NB4 (cell line): ENCODE results near the gene TFE3.
"Not testable (repeated sequence)": the region's sequence is repeated elsewhere in the genome, so short reads cannot be mapped to it uniquely, and the experiment has no call there.

ENCODE experiments used
- DNase-seq: peaks from one replicate; pipeline ENCODE4 v3.0.0; 2010; ENCODE audit warnings: low read depth
- H3K4me3 ChIP-seq: one replicate; pipeline ENCODE4 v1.5.1; 2011; ENCODE audit warnings: mild to moderate bottlenecking, low read depth, low read length, moderate library complexity
- CTCF ChIP-seq: IDR thresholded peaks from one replicate; pipeline ENCODE4 v1.5.1; 2012; ENCODE audit warnings: low read depth, low read length
- MYC ChIP-seq: IDR thresholded peaks from 2 replicates; pipeline ENCODE4 v1.6.1; 2011; ENCODE audit warnings: low read depth, low read length
- POLR2A ChIP-seq: IDR thresholded peaks from 2 replicates; pipeline ENCODE4 v1.6.1; 2011; ENCODE audit warnings: mild to moderate bottlenecking; ENCODE audit not compliant: insufficient read length; ENCODE audit errors: extremely low read depth
- TF ChIP-seq, protein P1 (sequence below): IDR thresholded peaks from 2 replicates; pipeline ENCODE4 v1.6.1; 2011; ENCODE audit warnings: low read depth, low read length

The TFE3 gene

GRCh38 chrX:48992341-48992740 lies 50.8 kb downstream of the TFE3 start:
- TF ChIP-seq CTCF (no peak), MYC (no peak), POLR2A (no peak)
- TF ChIP-seq, protein P1, sequence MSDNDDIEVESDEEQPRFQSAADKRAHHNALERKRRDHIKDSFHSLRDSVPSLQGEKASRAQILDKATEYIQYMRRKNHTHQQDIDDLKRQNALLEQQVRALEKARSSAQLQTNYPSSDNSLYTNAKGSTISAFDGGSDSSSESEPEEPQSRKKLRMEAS, result no peak
- DNase-seq, result no peak
- no peak overlapping the region for H3K4me3 ChIP-seq

- TF ChIP-seq MYC (no peak), CTCF (no peak), POLR2A (no peak)
- TF ChIP-seq, protein P1, result no peak
- H3K4me3 ChIP-seq, result no peak overlapping the region
- DNase-seq, result no peak
Observed at GRCh38 chrX:48989483-48989882, 53.7 kb downstream of the TFE3 start.

GRCh38 chrX:48983896-48984295 lies 59.3 kb downstream of the TFE3 start:
- DNase-seq, result no peak
- H3K4me3 ChIP-seq, result no peak overlapping the region
- TF ChIP-seq CTCF (no peak), MYC (no peak), POLR2A (no peak)
- TF ChIP-seq, protein P1, result no peak

DNA sequence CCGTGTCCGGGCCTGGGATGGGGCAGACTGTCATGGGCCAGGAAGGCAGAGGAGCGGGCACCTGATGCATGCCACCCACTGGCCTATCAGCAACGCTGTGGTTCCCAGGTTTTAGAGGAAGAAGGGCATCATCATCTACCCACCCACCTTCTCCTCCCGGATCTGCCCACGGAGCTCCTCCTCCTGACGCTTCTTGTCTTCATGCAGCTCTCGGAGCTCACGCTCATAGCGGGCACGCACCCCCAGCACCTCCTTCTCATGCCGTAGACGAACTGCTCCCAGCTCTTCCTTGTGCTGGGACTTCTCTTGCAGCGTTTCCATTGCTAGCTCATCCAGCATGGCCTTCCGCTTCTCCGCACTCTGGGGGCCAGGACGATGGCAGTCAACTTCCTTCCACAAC lies 60.1 kb downstream of the TFE3 start:
- H3K4me3 ChIP-seq, result no peak overlapping the region
- no peak for TF ChIP-seq MYC
- TF ChIP-seq, protein P1, result no peak
- no peak for TF ChIP-seq POLR2A
- no peak for TF ChIP-seq CTCF
- DNase-seq, result no peak

- H3K4me3 ChIP-seq, result no peak overlapping the region
- no peak for DNase-seq
- TF ChIP-seq, protein P1, result no peak
- TF ChIP-seq POLR2A, result no peak
- no peak for TF ChIP-seq MYC
- TF ChIP-seq CTCF, result no peak
Observed at GRCh38 chrX:48981178-48981577, 62.0 kb downstream of the TFE3 start.

GRCh38 chrX:48980341-48980740 lies 62.8 kb downstream of the TFE3 start:
- not testable (repeated sequence) for H3K4me3 ChIP-seq, DNase-seq
